Glutamatergic neuron (in vitro differentiated cells): ENCODE data around the gene AP4E1. TPM values are rescaled to one million over a fixed set of nuclear protein-coding genes. Genes with fewer than 3 reads are reported as not detected.

Experiments used
- DNase-seq: peaks from one replicate; pipeline ENCODE4 v3.0.0; 2022
- H3K27ac Mint-ChIP-seq: one replicate; pipeline ENCODE4 v1.8.0; 2020; ENCODE audit warnings: mild to moderate bottlenecking, mixed read lengths, inconsistent platforms; ENCODE audit not compliant: unreplicated experiment
- H3K27me3 Mint-ChIP-seq: one replicate; pipeline ENCODE4 v1.8.0; 2020; ENCODE audit warnings: mild to moderate bottlenecking, moderate library complexity, mixed read lengths, inconsistent platforms; ENCODE audit not compliant: unreplicated experiment
- H3K36me3 Mint-ChIP-seq: one replicate; pipeline ENCODE4 v1.8.0; 2020; ENCODE audit warnings: mild to moderate bottlenecking, mixed read lengths, inconsistent platforms; ENCODE audit not compliant: unreplicated experiment
- H3K4me1 Mint-ChIP-seq: one replicate; pipeline ENCODE4 v1.8.0; 2020; ENCODE audit warnings: mild to moderate bottlenecking, low read depth, mixed read lengths, inconsistent platforms; ENCODE audit not compliant: unreplicated experiment
- H3K4me3 Mint-ChIP-seq: one replicate; pipeline ENCODE4 v1.8.0; 2020; ENCODE audit warnings: mild to moderate bottlenecking, mixed read lengths, inconsistent platforms; ENCODE audit not compliant: unreplicated experiment
- H3K9me3 Mint-ChIP-seq: one replicate; pipeline ENCODE4 v1.8.0; 2020; ENCODE audit warnings: mild to moderate bottlenecking, moderate library complexity, mixed read lengths, inconsistent platforms; ENCODE audit not compliant: unreplicated experiment
- total RNA-seq: library from RNA; stranded (reverse); fragmentation: NEBNext Ultra II Directional; extraction: Animal tissue kit (Norgen Biotek cat#: 25700); gene quantifications from one replicate; pipeline ENCODE4 v1.2.1, GENCODE V29; 2021; ENCODE audit not compliant: unreplicated experiment
- TF ChIP-seq, protein P1 (sequence below): fragments of 200-600 bp; sonication (generic); IDR thresholded peaks from one replicate; pipeline ENCODE4 v1.5.0; 2021; ENCODE audit not compliant: partially characterized antibody, unreplicated experiment

Gene AP4E1
- total RNA-seq, 1 donor from 2014 or later, result 15.9 TPM

DNA sequence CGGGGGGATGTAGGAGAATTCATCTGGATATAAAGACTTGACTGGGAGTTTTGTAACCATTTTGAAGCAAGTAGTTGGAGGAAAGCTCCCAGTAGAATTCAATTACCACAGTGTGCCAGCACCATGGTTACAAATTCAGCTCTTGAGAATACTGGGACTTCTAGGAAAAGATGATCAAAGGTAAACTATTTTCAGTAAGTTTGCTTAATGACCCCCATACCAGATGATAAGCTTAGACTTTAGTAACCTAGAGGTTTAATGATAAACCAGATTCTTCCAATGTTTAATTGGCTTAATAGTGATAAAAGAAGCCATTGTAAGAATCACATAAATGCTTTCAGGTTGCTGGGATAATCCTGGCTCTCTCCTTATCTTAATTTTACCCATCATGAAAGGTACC, 22.3 kb downstream of the AP4E1 start:
- DNase-seq, result no peak
- H3K27ac Mint-ChIP-seq, result no peak overlapping the region
- no peaks in the 10 kb centered on the region for H3K4me1 Mint-ChIP-seq
- H3K9me3 Mint-ChIP-seq, result no peaks in the 10 kb centered on the region
- TF ChIP-seq, protein P1, sequence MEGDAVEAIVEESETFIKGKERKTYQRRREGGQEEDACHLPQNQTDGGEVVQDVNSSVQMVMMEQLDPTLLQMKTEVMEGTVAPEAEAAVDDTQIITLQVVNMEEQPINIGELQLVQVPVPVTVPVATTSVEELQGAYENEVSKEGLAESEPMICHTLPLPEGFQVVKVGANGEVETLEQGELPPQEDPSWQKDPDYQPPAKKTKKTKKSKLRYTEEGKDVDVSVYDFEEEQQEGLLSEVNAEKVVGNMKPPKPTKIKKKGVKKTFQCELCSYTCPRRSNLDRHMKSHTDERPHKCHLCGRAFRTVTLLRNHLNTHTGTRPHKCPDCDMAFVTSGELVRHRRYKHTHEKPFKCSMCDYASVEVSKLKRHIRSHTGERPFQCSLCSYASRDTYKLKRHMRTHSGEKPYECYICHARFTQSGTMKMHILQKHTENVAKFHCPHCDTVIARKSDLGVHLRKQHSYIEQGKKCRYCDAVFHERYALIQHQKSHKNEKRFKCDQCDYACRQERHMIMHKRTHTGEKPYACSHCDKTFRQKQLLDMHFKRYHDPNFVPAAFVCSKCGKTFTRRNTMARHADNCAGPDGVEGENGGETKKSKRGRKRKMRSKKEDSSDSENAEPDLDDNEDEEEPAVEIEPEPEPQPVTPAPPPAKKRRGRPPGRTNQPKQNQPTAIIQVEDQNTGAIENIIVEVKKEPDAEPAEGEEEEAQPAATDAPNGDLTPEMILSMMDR, result no peak
- H3K27me3 Mint-ChIP-seq, result no peaks in the 10 kb centered on the region
- no peak overlapping the region for H3K4me3 Mint-ChIP-seq
- no peaks in the 10 kb centered on the region for H3K36me3 Mint-ChIP-seq

DNA sequence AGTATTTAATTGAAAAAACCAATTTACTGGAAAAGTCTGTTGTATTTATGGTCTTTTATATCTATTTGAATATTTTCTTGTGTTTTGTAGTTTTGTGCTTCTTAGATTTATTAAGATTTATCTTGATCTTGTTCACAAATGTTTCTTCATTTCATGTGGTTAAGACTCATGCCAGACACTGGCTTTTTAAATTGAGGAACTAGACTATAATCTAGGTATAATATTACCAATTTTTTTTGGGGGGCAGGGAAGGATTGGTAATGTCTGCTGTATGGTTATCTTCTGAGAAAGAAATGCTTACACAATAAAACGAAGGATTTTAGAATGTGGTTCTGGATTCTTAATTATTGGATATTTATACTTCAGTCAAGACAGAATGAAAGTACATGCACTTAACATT, 24.9 kb downstream of the AP4E1 start:
- Mint-ChIP-seq H3K9me3 (no peaks in the 10 kb centered on the region), H3K27me3 (no peaks in the 10 kb centered on the region), H3K4me3 (no peak overlapping the region), H3K4me1 (no peaks in the 10 kb centered on the region), H3K36me3 (no peaks in the 10 kb centered on the region), H3K27ac (no peak overlapping the region)
- no peak for DNase-seq
- TF ChIP-seq, protein P1, result no peak

DNA sequence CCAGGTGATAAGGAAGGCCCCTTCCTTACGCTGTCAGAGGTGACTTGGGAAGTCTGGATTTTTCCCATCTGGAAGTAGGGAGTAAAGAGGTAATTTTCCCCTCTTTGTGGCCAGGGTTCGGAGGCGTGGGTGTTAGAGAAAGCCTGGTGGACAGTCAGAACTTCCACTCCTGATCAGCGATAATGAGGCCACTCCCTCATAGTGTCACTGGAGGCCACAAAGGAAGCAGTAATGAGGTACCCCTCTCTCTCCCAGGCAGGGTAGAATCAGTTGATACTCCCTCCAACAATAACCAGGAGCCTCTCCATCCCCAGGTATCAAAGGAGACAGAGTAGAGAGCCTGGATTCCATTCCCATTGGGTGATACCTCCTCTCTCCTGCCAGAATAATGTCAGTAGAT, 30.0 kb downstream of the AP4E1 start:
- Mint-ChIP-seq H3K4me3 (no peak overlapping the region), H3K4me1 (no peaks in the 10 kb centered on the region), H3K36me3 (no peaks in the 10 kb centered on the region), H3K9me3 (no peaks in the 10 kb centered on the region), H3K27me3 (no peaks in the 10 kb centered on the region), H3K27ac (no peak overlapping the region)
- DNase-seq, result no peak
- TF ChIP-seq, protein P1, result no peak

DNA sequence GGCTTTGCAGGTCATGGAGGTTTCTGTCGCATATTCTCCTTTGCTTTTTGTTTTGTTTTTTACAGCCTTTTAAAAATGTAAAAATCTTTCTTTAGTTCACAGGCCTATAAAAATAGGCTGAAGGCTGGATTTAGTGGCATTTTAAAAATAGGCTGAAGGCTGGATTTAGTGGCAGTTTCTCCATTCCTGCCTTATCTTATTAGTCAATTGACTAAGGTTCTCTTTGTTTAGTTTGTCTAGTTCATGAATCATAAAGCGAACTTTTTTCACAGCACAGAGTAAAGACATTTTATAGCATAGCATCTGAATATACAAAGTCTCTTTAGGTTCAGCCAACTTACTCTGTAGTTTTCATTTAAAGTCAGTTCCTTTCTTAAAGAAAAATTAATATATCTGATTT, 31.4 kb downstream of the AP4E1 start:
- H3K36me3 Mint-ChIP-seq, result no peaks in the 10 kb centered on the region
- TF ChIP-seq, protein P1, result no peak
- no peaks in the 10 kb centered on the region for H3K4me1 Mint-ChIP-seq
- H3K4me3 Mint-ChIP-seq, result no peak overlapping the region
- H3K27me3 Mint-ChIP-seq, result no peaks in the 10 kb centered on the region
- no peak overlapping the region for H3K27ac Mint-ChIP-seq
- no peak for DNase-seq
- H3K9me3 Mint-ChIP-seq, result no peaks in the 10 kb centered on the region

DNA sequence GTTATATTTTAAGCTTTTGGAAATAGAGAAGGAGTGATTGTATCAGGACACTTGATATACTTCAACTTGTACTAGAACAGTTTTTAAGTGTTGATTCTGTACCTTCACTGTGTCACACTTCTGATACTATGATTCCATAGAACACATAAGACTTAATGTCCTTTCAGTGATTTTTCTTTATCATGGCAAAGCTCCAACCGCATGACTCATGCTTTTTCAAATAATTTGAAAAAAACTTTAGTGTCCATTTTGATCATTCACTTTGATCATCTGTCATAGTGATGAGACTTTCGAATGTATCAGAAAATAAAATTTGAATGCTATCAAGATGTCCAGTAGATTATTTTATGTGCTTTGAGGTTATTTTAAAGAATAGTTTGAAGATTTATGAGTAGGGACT, 32.0 kb downstream of the AP4E1 start:
- Mint-ChIP-seq H3K9me3 (no peaks in the 10 kb centered on the region), H3K4me1 (no peaks in the 10 kb centered on the region), H3K36me3 (no peaks in the 10 kb centered on the region), H3K27me3 (no peaks in the 10 kb centered on the region), H3K27ac (no peak overlapping the region), H3K4me3 (no peak overlapping the region)
- TF ChIP-seq, protein P1, result no peak
- no peak for DNase-seq
